ENCODE measurements around the gene RNF111. TPM values are rescaled to one million over a fixed set of nuclear protein-coding genes. Genes with fewer than 3 reads are reported as not detected.
A peak's percentile ranks its signal among the peaks of the same experiment; 100 is the strongest.
"Not testable (repeated sequence)": the region's sequence is repeated elsewhere in the genome, so short reads cannot be mapped to it uniquely, and the experiment has no call there.

Gene RNF111
- total RNA-seq, 3 donors from 2014 or later = 22.6 to 25.0 (median 25.0) TPM

GRCh38 chr15:59116771-59117170 is 129.3 kb downstream of the RNF111 start:
- H3K27me3 Mint-ChIP-seq (ENCODE audit: low read depth) = no peaks in the 10 kb centered on the region
- DNase-seq = no peak
- H3K4me3 Mint-ChIP-seq = no peak overlapping the region
- ATAC-seq = no peak
- H3K36me3 Mint-ChIP-seq (ENCODE audit: insufficient read depth) = peaks cover 2% of the 10 kb centered on the region
- H3K4me1 Mint-ChIP-seq (ENCODE audit: low read depth) = no peaks in the 10 kb centered on the region
- H3K9me3 Mint-ChIP-seq = no peaks in the 10 kb centered on the region

- Mint-ChIP-seq H3K4me3 (no peak overlapping the region), H3K36me3 (ENCODE audit: insufficient read depth) (peaks cover 2% of the 10 kb centered on the region), H3K27me3 (ENCODE audit: low read depth) (no peaks in the 10 kb centered on the region), H3K4me1 (ENCODE audit: low read depth) (no peaks in the 10 kb centered on the region), H3K9me3 (no peaks in the 10 kb centered on the region)
- DNase-seq (no peak), ATAC-seq (no peak)
These were observed 132.2 kb downstream of the RNF111 start for GRCh38 chr15:59119625-59120024.

DNA sequence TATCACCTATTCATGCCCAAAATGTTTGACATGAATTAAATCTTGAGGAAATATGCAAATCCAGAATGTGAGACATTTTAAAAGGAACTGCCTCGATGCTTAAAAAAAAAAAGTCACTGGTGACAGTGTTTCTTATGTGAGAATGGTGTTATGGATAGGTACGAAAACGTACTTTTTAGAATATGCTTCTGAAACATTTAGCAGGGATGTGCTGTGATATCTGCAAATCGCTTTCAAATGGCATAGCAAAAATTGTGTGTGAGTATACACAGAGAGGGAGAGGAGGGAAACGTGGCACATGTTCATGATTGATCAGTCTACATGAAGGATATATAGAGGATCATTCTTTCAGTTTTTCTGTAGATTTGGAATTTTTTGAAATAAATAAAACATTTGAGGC is 133.5 kb downstream of the RNF111 start:
- no peak for DNase-seq
- no peak for ATAC-seq
- no peaks in the 10 kb centered on the region for H3K9me3 Mint-ChIP-seq
- peaks cover 2% of the 10 kb centered on the region for H3K36me3 Mint-ChIP-seq (ENCODE audit: insufficient read depth)
- no peaks in the 10 kb centered on the region for H3K4me1 Mint-ChIP-seq (ENCODE audit: low read depth)
- H3K4me3 Mint-ChIP-seq = no peak overlapping the region
- H3K27me3 Mint-ChIP-seq (ENCODE audit: low read depth) = no peaks in the 10 kb centered on the region

GRCh38 chr15:59124261-59124660 is 136.8 kb downstream of the RNF111 start:
- Mint-ChIP-seq H3K27me3 (ENCODE audit: low read depth) (no peaks in the 10 kb centered on the region), H3K4me3 (no peak overlapping the region), H3K4me1 (ENCODE audit: low read depth) (no peaks in the 10 kb centered on the region), H3K9me3 (no peaks in the 10 kb centered on the region), H3K36me3 (ENCODE audit: insufficient read depth) (no peaks in the 10 kb centered on the region)
- DNase-seq (no peak), ATAC-seq (no peak)

DNA sequence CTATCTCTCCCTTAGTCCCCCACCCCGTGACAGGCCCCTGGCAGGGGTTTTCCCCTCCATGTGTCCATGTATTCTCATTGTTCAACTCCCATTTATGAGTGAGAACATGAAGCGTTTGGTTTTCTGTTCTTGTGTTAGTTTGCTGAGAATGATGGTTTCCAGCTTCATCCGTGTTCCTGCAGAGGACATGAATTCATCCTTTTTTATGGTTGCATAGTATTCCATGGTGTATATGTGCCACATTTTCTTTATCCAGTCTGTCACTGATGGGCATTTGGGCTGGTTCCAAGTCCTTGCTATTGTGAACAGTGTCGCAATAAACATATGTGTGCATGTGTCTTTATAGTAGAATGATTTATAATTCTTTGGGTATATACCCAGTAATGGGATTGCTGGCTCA is 138.2 kb downstream of the RNF111 start:
- not testable (repeated sequence) for H3K4me3 Mint-ChIP-seq; H3K4me1 Mint-ChIP-seq (ENCODE audit: low read depth); H3K36me3 Mint-ChIP-seq (ENCODE audit: insufficient read depth)

GRCh38 chr15:59127255-59127654 is 139.8 kb downstream of the RNF111 start:
- ATAC-seq; H3K36me3 Mint-ChIP-seq (ENCODE audit: insufficient read depth); H3K4me1 Mint-ChIP-seq (ENCODE audit: low read depth); H3K27me3 Mint-ChIP-seq (ENCODE audit: low read depth); H3K9me3 Mint-ChIP-seq; DNase-seq; H3K4me3 Mint-ChIP-seq: not testable (repeated sequence)

More for the DNA sequence above, 138.2 kb downstream of the RNF111 start:
- DNase-seq; ATAC-seq; H3K9me3 Mint-ChIP-seq; H3K27me3 Mint-ChIP-seq (ENCODE audit: low read depth): not testable (repeated sequence)

- Mint-ChIP-seq H3K4me1 (ENCODE audit: low read depth) (no peaks in the 10 kb centered on the region), H3K27me3 (ENCODE audit: low read depth) (no peaks in the 10 kb centered on the region), H3K9me3 (peaks cover 6% of the 10 kb centered on the region), H3K36me3 (ENCODE audit: insufficient read depth) (no peaks in the 10 kb centered on the region), H3K4me3 (no peak overlapping the region)
- DNase-seq (no peak), ATAC-seq (no peak)
These were observed 144.0 kb downstream of the RNF111 start for GRCh38 chr15:59131456-59131855.

DNA sequence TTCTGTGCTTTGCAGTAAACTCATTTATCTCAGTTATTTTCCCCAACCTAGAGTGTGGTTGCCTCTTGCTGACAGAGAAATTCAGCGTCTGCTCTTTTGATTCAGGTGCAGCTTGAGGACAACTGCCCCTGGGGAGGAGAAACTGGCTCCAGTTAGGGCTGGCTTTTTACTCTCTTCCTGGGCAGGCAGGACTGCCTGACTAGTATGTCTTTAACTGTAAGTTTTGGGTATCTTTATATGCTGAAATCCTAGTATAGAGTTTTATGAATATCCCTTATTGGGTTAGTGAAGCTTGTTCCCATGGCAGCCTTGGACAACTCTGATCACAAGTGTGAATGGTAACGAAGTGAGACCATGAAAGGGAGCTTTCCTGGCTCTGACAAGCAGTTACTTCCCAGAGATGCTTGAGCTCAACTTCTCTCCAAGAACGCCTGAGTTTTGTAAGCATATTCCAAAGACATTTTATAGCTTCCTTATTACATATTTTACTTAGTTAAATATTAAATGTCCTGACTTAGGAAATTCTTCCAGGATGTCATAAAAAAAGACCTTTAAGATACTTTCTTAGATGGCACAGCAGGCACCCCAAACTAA is 144.6 kb downstream of the RNF111 start:
- DNase-seq = no peak
- Mint-ChIP-seq H3K4me3 (no peak overlapping the region), H3K9me3 (peaks cover 6% of the 10 kb centered on the region), H3K4me1 (ENCODE audit: low read depth) (peaks cover under 1% of the 10 kb centered on the region), H3K36me3 (ENCODE audit: insufficient read depth) (no peaks in the 10 kb centered on the region), H3K27me3 (ENCODE audit: low read depth) (no peaks in the 10 kb centered on the region)
- no peak for ATAC-seq

- DNase-seq (no peak), ATAC-seq (no peak)
- Mint-ChIP-seq H3K4me3 (no peak overlapping the region), H3K4me1 (ENCODE audit: low read depth) (peaks cover 12% of the 10 kb centered on the region), H3K36me3 (ENCODE audit: insufficient read depth) (no peaks in the 10 kb centered on the region), H3K9me3 (peaks cover 6% of the 10 kb centered on the region), H3K27me3 (ENCODE audit: low read depth) (no peaks in the 10 kb centered on the region)
These were observed 146.5 kb downstream of the RNF111 start for GRCh38 chr15:59133929-59134427.

DNA sequence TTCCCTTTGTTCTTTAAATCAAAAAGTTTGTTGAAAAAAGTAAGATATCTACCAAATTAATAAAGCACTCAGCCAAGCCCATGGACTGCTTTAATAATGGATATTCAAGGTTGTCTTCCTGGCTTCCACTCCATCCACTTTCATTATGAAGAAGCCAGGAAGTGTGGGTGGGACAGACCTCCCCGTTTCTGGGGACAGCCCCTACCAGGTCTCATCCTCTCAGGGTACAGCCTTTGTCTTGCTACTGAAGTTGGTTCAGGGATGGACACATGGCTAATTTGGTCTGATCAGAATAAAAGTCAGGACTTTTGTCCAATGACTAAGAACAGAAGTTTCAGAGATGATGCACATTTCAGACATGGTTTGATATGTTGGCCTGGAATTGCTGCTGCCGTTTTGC is 150.1 kb downstream of the RNF111 start:
- Mint-ChIP-seq H3K27me3 (ENCODE audit: low read depth) (no peaks in the 10 kb centered on the region), H3K4me1 (ENCODE audit: low read depth) (peaks cover 12% of the 10 kb centered on the region), H3K36me3 (ENCODE audit: insufficient read depth) (no peaks in the 10 kb centered on the region), H3K4me3 (no peak overlapping the region), H3K9me3 (no peaks in the 10 kb centered on the region)
- no peak for DNase-seq
- peak; percentile 23 to 52 for ATAC-seq

DNA sequence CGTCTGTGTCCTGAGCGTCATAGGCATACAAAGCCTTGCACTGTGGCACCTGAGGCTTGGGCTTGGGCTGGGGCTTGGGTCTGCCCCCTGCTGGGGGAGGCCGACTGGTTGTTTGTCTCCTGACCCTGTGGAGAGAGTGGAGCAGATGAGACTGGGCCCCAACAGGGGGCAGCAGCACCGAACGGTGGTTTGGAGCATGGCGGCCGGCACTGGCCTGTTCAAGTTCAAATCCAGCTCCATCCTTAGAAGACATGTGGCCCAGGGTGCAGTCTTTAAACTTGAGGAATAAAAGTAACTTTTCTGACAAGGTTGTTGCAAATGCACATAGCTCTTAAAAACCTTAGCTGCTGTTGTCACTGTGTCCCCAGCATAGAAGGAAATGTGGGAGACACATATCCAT is 150.8 kb downstream of the RNF111 start:
- peaks cover 12% of the 10 kb centered on the region for H3K4me1 Mint-ChIP-seq (ENCODE audit: low read depth)
- ATAC-seq (peak; percentile 76), DNase-seq (peak; percentile 49)
- no peaks in the 10 kb centered on the region for H3K9me3 Mint-ChIP-seq
- H3K36me3 Mint-ChIP-seq (ENCODE audit: insufficient read depth) = no peaks in the 10 kb centered on the region
- H3K4me3 Mint-ChIP-seq = no peak overlapping the region
- no peaks in the 10 kb centered on the region for H3K27me3 Mint-ChIP-seq (ENCODE audit: low read depth)

DNA sequence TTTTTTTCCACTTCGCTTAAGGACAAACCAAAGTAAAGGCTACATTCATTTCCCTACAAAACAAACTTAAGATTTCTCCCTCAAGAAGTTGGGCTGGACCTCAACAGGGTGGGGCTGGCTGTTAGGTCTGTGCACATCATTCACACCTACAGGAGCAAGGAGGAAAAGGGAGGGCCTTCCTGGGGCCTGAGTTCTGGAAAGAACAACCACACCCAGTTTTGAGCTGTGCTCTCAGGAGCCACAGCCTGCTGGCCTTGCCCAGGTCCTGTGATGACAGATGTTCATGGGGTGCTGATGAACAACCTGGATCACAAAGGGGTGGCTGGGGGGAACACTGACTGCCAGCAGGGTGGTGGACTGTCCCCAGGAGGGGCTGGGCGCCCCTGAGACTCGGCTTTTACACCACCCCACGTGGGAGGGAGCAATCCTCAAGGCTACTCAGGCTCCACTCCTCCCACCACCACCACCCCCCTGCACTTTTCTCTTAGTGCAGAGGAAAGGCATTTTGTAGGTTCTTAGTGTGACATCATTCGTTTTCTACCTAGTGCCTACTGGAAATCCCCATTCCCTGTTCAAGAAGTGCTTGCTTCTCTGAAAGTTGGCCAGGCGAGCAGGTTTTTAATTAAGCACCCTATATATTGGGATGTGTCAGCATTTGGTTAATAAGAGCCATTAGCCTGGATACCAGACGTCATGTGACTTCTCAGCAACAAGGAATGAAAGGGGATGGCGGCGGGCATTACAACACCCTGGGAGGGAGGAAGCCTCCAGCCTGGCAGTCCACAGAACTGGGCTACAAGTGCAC is 153.2 kb downstream of the RNF111 start:
- no peaks in the 10 kb centered on the region for H3K36me3 Mint-ChIP-seq (ENCODE audit: insufficient read depth)
- H3K4me3 Mint-ChIP-seq = no peak overlapping the region
- no peaks in the 10 kb centered on the region for H3K9me3 Mint-ChIP-seq
- H3K27me3 Mint-ChIP-seq (ENCODE audit: low read depth) = no peaks in the 10 kb centered on the region
- ATAC-seq (no peak), DNase-seq (no peak)
- H3K4me1 Mint-ChIP-seq (ENCODE audit: low read depth) = peaks cover 12% of the 10 kb centered on the region

GRCh38 chr15:59143281-59143680 is 155.8 kb downstream of the RNF111 start:
- H3K4me1 Mint-ChIP-seq (ENCODE audit: low read depth) = peaks cover 3% of the 10 kb centered on the region
- ATAC-seq (no peak), DNase-seq (no peak)
- no peak overlapping the region for H3K4me3 Mint-ChIP-seq
- H3K27me3 Mint-ChIP-seq (ENCODE audit: low read depth) = no peaks in the 10 kb centered on the region
- no peaks in the 10 kb centered on the region for H3K36me3 Mint-ChIP-seq (ENCODE audit: insufficient read depth)
- no peaks in the 10 kb centered on the region for H3K9me3 Mint-ChIP-seq

DNA sequence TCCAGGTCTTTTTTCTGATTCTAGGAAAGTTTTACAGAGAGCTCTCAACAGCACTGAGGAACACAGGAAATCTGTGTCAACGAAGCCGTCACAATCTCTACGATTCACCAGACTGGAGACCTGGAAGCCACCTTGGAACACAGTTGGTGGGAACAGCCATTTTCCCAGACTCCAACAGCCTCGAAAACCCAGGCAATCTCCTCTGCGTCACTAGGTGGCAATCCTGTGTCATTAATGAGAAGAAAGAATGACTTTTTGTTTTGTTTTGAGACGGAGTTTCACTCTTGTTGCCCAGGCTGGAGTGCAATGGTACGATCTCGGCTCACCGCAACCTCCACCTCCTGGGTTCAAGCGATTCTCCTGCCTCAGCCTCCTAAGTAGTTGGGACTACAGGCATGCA is 157.1 kb downstream of the RNF111 start:
- not testable (repeated sequence) for H3K4me1 Mint-ChIP-seq (ENCODE audit: low read depth); DNase-seq; H3K36me3 Mint-ChIP-seq (ENCODE audit: insufficient read depth); H3K27me3 Mint-ChIP-seq (ENCODE audit: low read depth); H3K9me3 Mint-ChIP-seq; H3K4me3 Mint-ChIP-seq; ATAC-seq

All from activated T-cell treated with anti-CD3 and anti-CD28 coated beads, Interleukin-2, amount 50 U/mL, for 4 hours (primary cell).